AG20443 (cell line): ENCODE measurements around the gene LPGAT1.

Source experiments
- DNase-seq: peaks from one replicate; pipeline ENCODE4 v3.0.0; 2012; ENCODE audit warnings: low spot score, mixed read lengths

LPGAT1 gene

GRCh38 chr1:211762206-211762605, 68.4 kb downstream of the LPGAT1 start:
- DNase-seq = no peak

- DNase-seq = no peak
Observed at GRCh38 chr1:211761400-211761799, 69.2 kb downstream of the LPGAT1 start.

- no peak for DNase-seq
Observed at GRCh38 chr1:211756471-211757020, 74.0 kb downstream of the LPGAT1 start.

GRCh38 chr1:211753649-211754251, 76.8 kb downstream of the LPGAT1 start:
- DNase-seq = no peak

- no peak for DNase-seq
Observed at GRCh38 chr1:211752951-211753486, 77.5 kb downstream of the LPGAT1 start.

GRCh38 chr1:211752317-211752716, 78.2 kb downstream of the LPGAT1 start:
- no peak for DNase-seq

- DNase-seq = no peak
Observed at GRCh38 chr1:211751438-211751837, 79.1 kb downstream of the LPGAT1 start.

- DNase-seq = no peak
Observed at GRCh38 chr1:211750599-211750998, 80.0 kb downstream of the LPGAT1 start.

- no peak for DNase-seq
Observed at GRCh38 chr1:211749251-211749650, 81.3 kb downstream of the LPGAT1 start.

GRCh38 chr1:211748810-211749209, 81.8 kb downstream of the LPGAT1 start:
- DNase-seq = no peak

- DNase-seq = no peak
Observed at GRCh38 chr1:211742889-211743529, 87.6 kb downstream of the LPGAT1 start.

- DNase-seq = no peak
Observed at GRCh38 chr1:211742272-211742671, 88.3 kb downstream of the LPGAT1 start.

- DNase-seq = no peak
Observed at GRCh38 chr1:211741788-211742187, 88.8 kb downstream of the LPGAT1 start.

- DNase-seq = no peak
Observed at GRCh38 chr1:211741116-211741515, 89.4 kb downstream of the LPGAT1 start.

- DNase-seq = no peak
Observed at GRCh38 chr1:211739671-211740411, 90.7 kb downstream of the LPGAT1 start.

- DNase-seq = no peak
Observed at GRCh38 chr1:211738691-211739301, 91.8 kb downstream of the LPGAT1 start.

GRCh38 chr1:211738096-211738690, 92.4 kb downstream of the LPGAT1 start:
- DNase-seq = no peak

- no peak for DNase-seq
Observed at GRCh38 chr1:211737115-211738035, 93.2 kb downstream of the LPGAT1 start.

- no peak for DNase-seq
Observed at GRCh38 chr1:211736351-211736915, 94.1 kb downstream of the LPGAT1 start.
